Effector CD4-positive, alpha-beta T cell (primary cell): Measurements from ENCODE around the gene CDK10.
"Not testable (repeated sequence)": the region's sequence is repeated elsewhere in the genome, so short reads cannot be mapped to it uniquely, and the experiment has no call there.

Source experiments
- DNase-seq: peaks from one replicate; pipeline ENCODE4 v3.0.0-alpha.2; 2020
- total RNA-seq: gene quantifications from one replicate; lab custom pipeline; 2026; lab: John Stamatoyannopoulos, UW

CDK10 gene, protein sequence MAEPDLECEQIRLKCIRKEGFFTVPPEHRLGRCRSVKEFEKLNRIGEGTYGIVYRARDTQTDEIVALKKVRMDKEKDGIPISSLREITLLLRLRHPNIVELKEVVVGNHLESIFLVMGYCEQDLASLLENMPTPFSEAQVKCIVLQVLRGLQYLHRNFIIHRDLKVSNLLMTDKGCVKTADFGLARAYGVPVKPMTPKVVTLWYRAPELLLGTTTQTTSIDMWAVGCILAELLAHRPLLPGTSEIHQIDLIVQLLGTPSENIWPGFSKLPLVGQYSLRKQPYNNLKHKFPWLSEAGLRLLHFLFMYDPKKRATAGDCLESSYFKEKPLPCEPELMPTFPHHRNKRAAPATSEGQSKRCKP
- total RNA-seq = 95.1 reads per million, percentile 81 among the genes with 10 or more reads in this experiment

- DNase-seq = peak; percentile 82
Measured at GRCh38 chr16:89686520-89687091, at the start of gene CDK10. Gene CDK10 (plus strand): TSS chr16:89686689. CDS start chr16:89686711, 22 bp downstream.

- no peak for DNase-seq
Measured at GRCh38 chr16:89637379-89637778, 49.1 kb upstream of the CDK10 start.

GRCh38 chr16:89638455-89638854, 48.0 kb upstream of the CDK10 start:
- DNase-seq = no peak

DNA sequence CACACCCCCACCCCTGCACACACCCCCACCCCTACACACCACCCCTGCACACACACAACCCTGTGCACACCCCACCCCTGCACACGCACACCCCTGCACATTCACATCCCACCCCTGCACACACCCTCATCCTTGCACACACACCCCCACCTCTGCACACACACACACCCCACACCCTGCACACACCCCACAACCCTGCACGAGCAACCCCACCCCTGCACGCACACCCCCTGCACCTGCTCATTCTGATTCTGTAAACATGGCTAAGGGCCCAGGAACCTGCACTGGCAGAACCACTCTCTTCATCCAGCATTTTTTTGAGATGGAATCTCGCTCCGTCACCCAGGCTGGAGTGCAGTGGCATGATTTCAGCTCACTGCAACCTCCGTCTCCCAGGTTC, 47.1 kb upstream of the CDK10 start:
- DNase-seq = no peak

- no peak for DNase-seq
Measured at GRCh38 chr16:89641458-89642119, 44.9 kb upstream of the CDK10 start.

GRCh38 chr16:89642574-89642973, 43.9 kb upstream of the CDK10 start:
- no peak for DNase-seq

GRCh38 chr16:89643769-89644300, 42.7 kb upstream of the CDK10 start:
- DNase-seq = no peak

DNA sequence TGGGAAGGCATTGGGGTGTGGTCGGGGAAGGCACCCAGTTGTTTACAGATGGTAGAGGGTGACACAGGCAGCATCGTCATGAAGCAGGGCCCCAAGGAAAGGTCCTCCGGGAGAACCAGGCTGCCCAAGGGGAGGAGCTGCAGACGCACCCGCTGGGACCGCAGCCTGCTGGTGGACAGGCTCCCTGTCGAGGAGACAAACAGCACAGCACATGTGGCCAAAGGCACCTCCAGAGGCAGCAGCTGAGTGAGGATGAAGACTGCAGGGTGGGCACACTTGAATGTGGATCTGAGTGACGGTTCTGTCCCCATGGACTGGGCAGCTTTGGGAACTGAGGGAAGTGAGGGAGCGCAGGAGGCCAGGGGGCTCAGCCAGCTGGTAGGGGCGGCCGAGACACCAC, 41.4 kb upstream of the CDK10 start:
- DNase-seq = no peak

- DNase-seq = no peak
Measured at GRCh38 chr16:89646270-89646669, 40.2 kb upstream of the CDK10 start.

- DNase-seq = no peak
Measured at GRCh38 chr16:89646906-89647305, 39.6 kb upstream of the CDK10 start.

GRCh38 chr16:89651584-89651983, 34.9 kb upstream of the CDK10 start:
- no peak for DNase-seq

GRCh38 chr16:89653656-89654295, 32.7 kb upstream of the CDK10 start:
- DNase-seq = no peak

GRCh38 chr16:89655062-89655643, 31.3 kb upstream of the CDK10 start:
- no peak for DNase-seq

DNA sequence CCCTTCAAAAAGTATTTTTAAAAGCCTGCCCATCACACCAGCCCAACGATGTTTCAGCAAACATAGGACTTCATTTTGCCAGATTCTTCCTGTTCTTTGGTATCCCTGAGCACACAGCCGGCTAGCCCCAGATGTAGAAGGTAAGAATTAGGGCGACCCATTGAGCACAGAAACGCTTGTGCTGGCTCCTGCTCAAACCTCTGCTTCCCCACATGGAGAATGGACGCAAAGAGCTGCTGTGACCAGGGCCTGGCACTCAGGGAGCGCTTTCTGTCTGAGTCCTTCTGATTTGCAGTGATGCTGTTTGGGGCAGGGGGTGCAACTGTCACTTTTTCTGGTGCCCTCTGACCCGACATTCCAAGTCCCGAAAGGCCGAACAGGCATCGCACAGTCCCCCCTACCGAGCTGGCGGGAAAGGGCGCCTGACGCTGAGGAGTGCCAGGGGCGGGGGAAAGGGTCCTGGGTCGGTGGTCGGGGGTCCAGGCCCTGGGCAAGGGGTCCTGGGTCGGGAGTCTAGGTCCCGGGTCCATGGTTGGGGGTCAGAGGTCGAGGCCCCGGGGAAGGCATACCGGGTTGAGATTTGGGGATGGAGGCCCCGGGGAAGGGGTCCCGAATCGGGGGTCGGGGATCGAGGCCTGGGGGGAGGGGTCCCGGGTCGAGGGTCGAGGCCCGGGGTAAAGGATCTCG, 29.9 kb upstream of the CDK10 start:
- no peak for DNase-seq

DNA sequence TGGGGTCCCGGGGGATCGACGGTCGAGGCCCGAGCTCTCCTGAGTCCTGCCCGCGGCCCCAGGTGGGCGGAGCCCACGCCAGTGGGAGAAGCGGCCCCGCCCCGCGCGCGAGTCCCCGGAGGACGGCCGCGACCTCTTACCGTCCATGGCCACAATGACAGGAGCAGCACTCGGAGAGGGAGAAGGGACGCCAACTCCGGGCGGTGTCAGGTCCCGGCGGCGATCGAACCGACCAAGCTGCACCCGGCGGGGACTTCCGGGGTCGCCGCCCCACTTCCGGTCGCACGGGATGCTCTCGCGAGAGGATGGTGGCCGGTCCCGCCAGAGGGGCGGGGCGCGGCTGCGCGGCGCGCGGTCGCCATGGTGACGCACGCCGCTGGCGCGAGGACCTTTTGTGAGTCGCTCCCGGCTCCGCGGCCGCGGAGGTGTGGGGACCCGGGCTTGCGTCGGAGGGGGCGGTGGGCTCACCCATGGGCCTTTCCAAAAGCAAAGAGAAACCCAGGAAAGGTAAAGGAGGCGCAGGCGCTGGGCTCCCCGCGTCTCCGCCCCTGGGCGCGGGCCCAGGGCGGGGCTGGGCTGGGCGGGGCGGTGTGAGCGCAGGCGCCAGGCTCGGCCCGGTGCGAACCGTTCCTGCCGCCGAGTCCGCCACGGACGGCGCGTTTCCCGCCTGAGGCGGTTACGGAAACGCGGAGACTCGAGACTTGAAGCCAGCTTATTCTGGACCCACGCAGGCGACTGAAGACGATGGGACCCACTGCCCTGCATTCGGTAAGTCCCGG, 28.9 kb upstream of the CDK10 start, which contains the start of the genes CHMP1A and SPATA33:
TSS of gene CHMP1A (minus strand) at position 267 of the 779 bp plus-strand sequence. CDS start at position 147, 120 bp downstream.
TSS of gene SPATA33 (plus strand) at position 395 of the 779 bp plus-strand sequence. CDS start at position 471, 76 bp downstream.
- peak; percentile 92 for DNase-seq

GRCh38 chr16:89658221-89658879, 28.1 kb upstream of the CDK10 start:
- DNase-seq = no peak

DNA sequence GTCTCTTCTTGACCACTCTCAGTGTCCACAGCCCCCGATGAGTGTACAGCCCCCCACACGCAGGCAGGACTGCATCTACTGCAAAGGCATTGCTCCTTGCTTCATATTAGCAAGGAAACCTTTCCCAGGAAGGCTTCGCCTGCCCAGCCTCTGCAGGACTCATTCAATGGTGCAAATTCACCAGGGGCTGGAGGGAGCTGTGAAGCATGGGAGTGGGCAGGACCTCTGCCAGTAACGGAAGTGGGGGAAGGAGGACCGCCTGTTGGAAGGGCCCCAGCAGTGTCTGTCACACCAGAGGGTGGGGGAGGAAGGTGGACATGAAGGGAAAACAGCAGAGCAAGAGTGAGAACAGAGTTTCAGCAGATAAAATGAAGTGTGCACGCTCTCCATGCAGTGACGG, 26.3 kb upstream of the CDK10 start:
- no peak for DNase-seq

DNA sequence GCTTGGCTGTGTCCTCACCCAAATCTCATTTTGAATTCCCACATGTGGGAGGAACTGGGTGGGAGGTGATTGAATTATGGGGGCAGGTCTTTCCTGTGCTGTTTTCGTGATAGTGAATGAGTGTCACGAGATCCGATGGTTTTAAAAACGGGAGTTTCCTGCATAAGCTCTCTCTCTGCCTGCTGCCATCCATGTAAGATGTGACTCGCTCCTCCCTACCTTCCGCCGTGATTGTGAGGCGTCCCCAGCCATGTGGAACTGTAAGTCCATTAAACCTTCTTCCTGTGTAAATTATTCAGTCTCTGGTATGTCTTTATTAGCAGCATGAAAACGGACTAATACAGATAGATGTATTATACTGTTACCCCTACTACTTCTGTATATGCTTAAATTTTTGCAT, 25.3 kb upstream of the CDK10 start:
- no peak for DNase-seq

DNA sequence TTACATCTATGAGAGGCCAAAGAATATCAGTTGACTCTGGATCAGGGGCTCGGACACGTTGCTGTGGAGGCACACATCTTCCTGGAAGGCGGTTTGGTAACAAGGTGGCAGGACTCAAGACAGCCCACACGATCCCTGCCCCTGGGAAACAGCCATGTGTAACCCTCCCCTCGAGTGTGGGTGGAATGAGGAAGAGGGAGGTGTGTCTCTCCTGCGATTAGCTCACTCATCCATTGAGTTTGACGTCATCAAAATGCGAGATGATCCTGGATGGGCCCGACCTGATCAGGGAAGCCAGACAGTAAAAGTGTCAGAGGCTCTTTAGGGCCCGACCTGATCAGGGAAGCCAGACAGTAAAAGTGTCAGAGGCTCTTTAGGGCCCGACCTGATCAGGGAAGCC, 22.3 kb upstream of the CDK10 start:
- DNase-seq = not testable (repeated sequence)

DNA sequence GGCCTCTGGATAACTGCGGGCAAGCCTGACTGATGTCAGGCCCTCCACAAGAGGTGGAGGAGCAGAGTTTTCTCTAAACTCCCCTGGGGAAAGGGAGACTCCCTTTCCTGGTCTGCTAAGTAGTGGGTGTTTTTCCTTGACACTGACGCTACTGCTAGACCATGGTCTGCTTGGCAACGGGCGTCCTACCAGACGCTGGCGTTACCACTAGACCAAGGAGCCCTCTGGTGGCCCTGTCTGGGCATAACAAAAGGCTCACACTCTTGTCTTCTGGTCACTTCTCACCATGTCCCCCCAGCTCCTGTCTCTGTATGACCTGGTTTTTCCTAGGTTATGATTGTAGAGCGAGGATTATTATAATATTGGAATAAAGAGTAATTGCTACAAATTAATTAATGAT, 19.5 kb upstream of the CDK10 start:
- DNase-seq = not testable (repeated sequence)
